T47D (cell line): Measurements from ENCODE around the gene KIF13A.
"Not testable (repeated sequence)": the region's sequence is repeated elsewhere in the genome, so short reads cannot be mapped to it uniquely, and the experiment has no call there.

Experiments
- DNase-seq, 2 experiments: peaks; one replicate each; pipeline versions ENCODE4 v3.0.0 to v3.0.0-alpha.2; 2011 to 2012; ENCODE audit warnings: low read depth in 1 of 2, low spot score in 1 of 2
- JUND ChIP-seq: IDR thresholded peaks from 2 replicates; pipeline ENCODE4 v1.6.1; 2012; ENCODE audit warnings: low read depth
- in situ Hi-C: cut with HindIII; loops from 2 replicates; pipeline ENCODE4 v1.10.0; 2016; ENCODE audit warnings: low sequenced_read_pairs, low pct_unique_long_range_greater_than_20kb

Gene KIF13A

GRCh38 chr6:17957086-17957485, 30.3 kb downstream of the KIF13A start:
- TF ChIP-seq JUND, result no peak
- no peak for DNase-seq
- in situ Hi-C loops, result no loop called here

DNA sequence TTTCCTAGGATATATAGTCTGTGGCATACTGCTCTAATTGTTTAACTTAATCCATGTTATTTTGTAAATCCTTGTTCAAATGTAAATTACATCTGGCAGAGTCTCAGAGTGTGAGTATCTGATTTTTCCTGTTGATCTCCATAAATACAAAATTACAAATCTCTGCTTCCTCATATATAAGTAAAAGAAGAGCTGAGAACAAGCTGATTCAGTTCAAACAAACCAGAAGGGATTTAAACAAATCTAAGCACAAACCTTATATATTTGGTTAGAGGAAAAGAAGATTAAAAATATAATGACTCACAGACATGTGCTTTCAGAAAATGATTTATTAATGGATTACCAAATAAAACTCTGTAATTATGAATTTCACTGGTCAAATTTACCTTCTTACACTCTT, 37.3 kb downstream of the KIF13A start:
- in situ Hi-C loops, result no loop called here
- no peak for TF ChIP-seq JUND
- peak in 1 of 2 experiments; percentile 59 for DNase-seq

- in situ Hi-C loops, result no loop called here
- TF ChIP-seq JUND, result no peak
- no peak for DNase-seq
These were observed 38.3 kb downstream of the KIF13A start for GRCh38 chr6:17949168-17949567.

GRCh38 chr6:17948725-17949124, 38.7 kb downstream of the KIF13A start:
- in situ Hi-C loops, result no loop called here
- TF ChIP-seq JUND, result no peak
- no peak for DNase-seq

DNA sequence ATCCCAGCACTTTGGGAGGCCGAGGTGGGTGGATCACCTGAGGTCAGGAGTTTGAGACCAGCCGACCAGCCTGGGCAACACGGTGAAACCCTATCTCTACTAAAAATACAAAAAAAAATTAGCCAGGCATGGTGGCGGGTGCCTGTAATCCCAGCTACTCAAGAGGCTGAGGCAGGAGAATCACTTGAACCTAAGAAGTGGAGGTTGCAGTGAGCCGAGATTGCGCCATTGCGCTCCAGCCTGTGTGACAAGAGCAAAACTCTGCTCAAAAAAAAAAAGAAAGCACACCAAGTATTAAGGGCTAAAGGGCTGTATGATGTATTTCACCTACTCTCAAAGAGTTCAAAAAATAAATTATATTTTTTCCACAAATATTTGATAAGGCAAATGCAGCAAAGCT, 39.9 kb downstream of the KIF13A start:
- DNase-seq, in situ Hi-C loops: not testable (repeated sequence)

DNA sequence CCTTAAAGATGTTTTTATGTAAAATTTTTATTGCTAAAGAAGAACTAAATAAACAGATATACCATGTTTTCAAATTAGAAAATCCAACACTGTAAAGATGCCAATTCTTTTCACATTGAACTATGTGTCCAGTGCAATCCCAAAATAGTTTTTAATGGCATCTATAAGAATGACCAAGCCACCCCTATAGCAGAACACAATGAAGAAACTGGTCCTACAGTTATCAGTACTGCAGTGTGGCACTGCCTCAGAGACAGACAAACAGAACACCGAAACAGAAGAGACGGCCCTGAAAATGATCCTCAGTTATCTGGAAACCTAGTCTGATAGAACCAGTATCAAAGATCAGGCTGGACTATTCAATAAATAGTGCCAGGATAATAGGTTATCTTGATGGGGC, 41.9 kb downstream of the KIF13A start:
- TF ChIP-seq JUND, result no peak
- DNase-seq, result no peak
- in situ Hi-C loops, result no loop called here

- in situ Hi-C loops, result no loop called here
- DNase-seq, result no peak
- TF ChIP-seq JUND, result no peak
These were observed 42.3 kb downstream of the KIF13A start for GRCh38 chr6:17945111-17945510.

GRCh38 chr6:17941318-17941717, 46.1 kb downstream of the KIF13A start:
- no peak for TF ChIP-seq JUND
- no peak for DNase-seq
- in situ Hi-C loops, result no loop called here

GRCh38 chr6:17940151-17940792, 47.2 kb downstream of the KIF13A start:
- in situ Hi-C loops, result no loop called here
- no peak for DNase-seq
- TF ChIP-seq JUND, result no peak

DNA sequence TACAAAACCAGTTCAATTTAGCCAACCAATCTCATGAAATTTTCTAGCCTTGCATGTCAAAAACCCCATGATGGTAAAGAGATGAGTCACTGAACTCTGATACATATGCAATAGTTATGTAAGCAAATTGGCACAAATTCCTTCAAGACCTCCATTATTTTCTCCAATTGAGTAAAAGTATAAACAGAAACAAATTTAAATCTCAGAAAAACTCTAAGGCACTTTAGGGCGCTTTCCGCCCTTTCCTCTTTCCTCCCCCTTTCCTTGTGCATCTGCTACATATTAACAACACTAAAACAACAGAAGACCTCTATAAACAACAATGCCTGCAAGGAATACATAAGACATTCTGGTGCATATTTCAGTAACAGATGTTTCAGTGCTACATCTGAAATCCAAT, 48.5 kb downstream of the KIF13A start:
- no peak for TF ChIP-seq JUND
- DNase-seq, result no peak
- in situ Hi-C loops, result no loop called here

- in situ Hi-C loops, result no loop called here
- no peak for TF ChIP-seq JUND
- no peak for DNase-seq
These were observed 52.0 kb downstream of the KIF13A start for GRCh38 chr6:17935188-17936149.

DNA sequence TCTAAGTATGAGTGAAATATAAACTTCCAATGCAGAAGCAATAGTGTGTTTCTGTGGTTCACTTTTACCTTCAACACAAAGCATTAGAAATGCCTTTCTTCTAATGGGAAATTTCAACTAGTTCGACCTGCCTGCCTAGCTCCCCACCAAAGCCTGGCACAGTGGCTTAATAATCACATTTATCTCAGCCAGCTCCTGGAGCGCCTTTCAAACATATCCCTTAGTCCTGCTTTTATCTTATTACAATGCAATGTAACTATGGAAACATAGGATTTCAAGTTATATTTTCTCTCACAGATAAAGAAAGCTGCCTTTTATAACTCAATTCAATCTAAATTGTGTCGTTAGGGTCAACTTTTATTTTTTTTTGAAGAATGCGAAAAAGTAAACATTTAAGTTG, 53.7 kb downstream of the KIF13A start:
- TF ChIP-seq JUND, result no peak
- in situ Hi-C loops, result no loop called here
- no peak for DNase-seq

GRCh38 chr6:17932330-17932852, 55.0 kb downstream of the KIF13A start:
- no peak for DNase-seq
- no peak for TF ChIP-seq JUND
- in situ Hi-C loops, result no loop called here
